Measurements from ENCODE around the gene CDC42EP3.

CDC42EP3 gene

DNA sequence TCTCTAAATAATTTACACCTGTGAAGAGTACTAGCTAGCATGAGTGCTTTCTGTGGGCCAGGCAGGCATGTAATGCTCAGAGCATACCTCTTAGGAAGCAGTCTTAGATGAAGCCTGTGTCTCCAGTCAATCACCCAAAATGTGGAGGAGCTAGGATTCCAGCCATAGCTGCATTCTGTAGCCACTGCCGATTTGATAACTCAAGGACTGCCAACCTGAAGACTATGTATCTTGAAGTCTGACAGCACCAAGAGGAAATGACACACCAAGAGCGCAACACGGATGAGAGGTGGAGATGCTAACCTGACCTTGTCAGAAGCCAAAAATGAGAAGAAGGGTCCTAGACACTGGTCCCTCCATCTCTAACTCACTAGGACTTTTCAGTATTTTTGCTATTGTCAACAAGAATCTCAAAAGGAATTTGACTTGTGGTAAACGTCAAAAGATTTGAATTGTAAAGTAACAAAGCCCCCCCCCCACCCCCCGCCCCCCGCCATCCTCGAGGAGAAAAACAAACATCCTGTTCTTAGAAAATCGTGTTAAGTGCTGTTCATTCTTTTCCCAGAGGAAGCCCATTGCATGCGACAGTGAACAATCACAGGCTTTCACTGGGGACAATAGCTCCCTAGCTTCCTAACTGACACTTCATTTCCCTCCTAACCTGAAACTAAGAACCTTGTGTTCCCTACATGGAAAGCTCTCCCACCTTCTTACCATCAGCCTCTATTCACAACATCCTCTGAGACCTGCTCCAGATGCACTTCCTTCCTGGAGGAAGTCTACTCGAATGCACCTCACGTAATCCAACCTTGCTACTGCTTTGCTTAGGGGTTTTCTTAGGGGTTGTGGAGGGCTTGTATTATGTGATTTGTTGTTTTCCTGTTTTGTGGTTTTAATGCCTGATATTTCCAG is 14.7 kb downstream of the CDC42EP3 start:
- DNase-seq: no peak

- no peak for DNase-seq
These were observed 16.3 kb downstream of the CDC42EP3 start for GRCh38 chr2:37654932-37655841.

- DNase-seq: no peak
These were observed 17.0 kb downstream of the CDC42EP3 start for GRCh38 chr2:37654419-37654818.

DNA sequence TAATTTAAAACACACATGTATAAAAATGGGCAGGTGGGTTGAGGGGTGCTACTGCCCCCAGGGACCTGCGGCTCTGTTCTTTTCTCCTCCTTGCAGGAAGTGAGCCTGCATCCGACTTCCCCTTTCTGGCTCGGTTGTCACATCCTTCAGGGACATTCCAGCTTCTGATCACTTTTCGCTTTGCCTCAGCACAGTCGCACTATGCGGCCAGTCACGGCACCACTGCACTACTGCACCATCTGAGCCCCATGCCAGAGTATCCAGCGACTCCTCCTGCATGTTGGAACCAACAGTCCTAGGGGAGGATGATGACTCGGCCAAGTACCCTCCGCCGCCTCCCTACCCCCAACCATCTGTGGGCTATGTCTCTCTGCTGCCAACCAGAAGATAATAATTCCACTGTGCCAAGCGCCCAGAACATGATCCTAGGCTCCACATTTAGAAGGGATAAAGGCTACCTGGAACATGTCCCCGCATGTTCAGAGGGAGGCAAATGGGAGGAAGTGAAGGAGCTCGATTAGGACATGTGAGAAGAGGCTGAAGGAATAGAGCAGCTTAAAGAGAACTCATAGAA is 17.6 kb downstream of the CDC42EP3 start:
- peak; percentile 61 to 85 for DNase-seq

DNA sequence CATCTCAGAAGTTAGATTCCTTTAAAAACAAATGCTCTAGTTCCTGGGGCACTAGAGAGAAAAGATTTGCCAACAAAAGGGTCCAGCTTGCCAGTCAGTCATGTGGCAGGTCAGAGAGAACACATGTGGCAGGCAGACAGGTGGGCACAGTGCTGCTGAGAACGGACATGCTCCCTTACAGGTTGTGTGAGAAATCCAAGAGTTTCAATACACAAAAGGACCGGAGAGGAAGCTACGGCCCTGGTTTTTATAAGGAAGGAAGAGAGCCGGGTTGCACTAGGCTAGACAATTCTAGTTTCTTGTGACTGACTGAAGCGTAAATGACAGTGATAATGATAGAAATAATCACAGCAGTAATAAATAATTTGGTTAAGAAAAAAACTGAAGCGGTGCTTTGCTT is 18.3 kb downstream of the CDC42EP3 start:
- DNase-seq: peak; percentile 43

- DNase-seq: no peak
These were observed 19.2 kb downstream of the CDC42EP3 start for GRCh38 chr2:37652199-37652640.

DNA sequence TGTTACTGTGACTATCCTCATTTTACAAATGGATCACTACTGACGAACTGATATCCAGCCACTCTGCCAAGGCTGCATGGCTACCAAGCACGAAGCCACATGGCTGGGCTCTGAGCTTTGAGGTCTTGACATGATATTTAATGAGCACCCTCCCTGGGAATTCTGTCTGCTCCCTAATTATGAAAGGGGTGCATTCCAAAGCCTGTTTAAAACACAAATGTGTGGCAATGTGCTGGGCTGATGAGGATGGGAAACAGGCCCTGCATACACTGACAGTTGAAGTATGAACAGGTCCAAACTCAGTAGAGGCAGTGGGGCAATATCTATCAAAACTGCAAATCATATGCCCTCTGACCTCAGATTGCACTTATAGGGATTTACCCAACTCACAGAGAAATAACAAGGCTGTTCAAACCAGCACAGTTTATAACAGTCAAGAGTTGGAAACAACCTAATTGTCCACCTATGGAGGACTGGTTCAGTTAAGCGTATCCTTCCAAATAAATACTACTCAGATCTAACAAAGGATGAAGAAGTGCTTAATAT is 20.8 kb downstream of the CDC42EP3 start:
- no peak for DNase-seq

DNA sequence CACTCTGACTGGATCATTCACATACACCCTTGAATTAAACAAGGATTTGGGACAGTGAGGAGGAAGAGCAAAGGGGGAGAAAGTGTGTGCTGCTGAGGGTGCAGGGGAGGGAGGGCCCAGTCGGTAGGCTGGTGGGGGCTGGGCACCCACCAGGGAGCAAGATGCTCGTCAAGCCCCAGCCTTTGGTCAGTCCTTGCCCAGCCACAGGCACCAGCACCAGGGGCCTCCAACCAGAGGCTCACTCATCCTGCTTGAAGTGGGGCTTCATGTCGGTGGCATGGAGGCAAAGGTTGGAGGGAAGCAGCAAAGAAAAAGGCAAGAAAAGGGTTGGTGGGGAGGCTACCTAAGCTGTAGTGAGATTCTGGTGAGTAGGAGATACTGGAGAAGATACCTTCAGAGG is 21.9 kb downstream of the CDC42EP3 start:
- no peak for DNase-seq

GRCh38 chr2:37648331-37649011 is 23.0 kb downstream of the CDC42EP3 start:
- peak; percentile 67 to 68 for DNase-seq

DNA sequence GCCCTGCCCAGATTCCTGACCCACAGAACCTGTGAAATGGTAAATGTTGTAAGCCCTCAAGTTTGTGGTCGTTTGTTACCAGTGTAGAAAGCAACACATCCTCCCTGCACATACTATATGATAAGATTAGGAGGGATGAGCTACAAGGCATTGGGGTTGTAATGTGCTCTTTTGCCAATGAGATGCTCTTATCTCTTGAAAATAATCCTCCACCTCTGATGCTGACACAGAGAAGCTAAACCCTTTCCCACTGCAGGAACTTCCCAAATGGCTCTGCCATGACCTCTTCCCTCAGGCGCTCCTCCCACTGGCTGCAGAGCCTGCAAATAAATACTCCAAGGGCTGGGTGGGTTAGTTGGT is 23.5 kb downstream of the CDC42EP3 start:
- no peak for DNase-seq

GRCh38 chr2:37645836-37646235 is 25.6 kb downstream of the CDC42EP3 start:
- DNase-seq: no peak

DNA sequence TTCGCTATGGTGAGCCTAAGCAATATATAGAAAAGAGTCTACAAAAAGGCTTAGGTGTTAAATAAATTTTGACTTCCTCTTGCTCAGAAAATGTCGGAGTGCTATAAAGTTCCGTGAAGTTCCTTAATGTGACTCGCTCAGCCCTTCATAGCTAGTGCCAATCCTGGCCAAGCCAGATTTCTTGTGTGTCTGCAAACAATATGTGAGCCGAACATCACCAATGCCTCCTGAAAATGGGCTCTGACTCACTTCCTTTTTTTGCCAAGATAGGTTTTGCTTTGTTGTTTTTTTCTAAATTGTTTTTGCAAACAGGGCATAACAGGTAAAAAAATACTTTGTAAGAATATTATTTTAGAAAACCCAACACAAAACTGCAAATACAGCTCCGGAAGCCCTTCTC is 26.1 kb downstream of the CDC42EP3 start:
- DNase-seq: peak; percentile 48 to 55

GRCh38 chr2:37644191-37644590 is 27.3 kb downstream of the CDC42EP3 start:
- DNase-seq: no peak

- DNase-seq: no peak
These were observed 27.7 kb downstream of the CDC42EP3 start for GRCh38 chr2:37643730-37644078.

- peak; percentile 25 to 26 for DNase-seq
These were observed 28.3 kb downstream of the CDC42EP3 start for GRCh38 chr2:37642907-37643729.

DNA sequence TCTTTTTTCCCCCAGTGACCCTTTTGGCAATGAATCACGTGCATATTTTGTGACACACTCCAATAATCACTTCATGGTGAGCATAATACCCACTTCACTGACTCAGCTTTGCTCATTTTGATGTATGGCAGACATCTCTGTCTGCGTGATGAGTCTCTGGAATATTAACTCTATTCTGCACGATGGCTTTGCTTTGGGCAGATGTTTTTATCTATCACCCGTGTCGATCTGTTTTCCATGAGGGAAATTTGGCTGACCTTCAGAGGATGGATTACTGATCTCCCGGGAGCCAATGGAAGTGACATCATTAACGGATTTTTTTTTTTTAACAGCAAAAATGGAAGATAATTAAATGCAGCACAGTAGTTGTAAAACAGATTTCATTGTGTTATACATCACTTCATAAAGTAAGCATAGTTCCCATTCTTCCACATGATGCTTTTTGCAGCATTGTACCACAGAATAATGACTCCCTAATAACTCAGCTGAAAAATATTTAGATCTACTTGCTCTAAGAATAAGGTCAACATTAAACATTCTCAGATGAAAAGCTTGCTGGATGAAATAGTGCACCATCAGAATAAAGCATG is 29.8 kb downstream of the CDC42EP3 start:
- DNase-seq: no peak

DNA sequence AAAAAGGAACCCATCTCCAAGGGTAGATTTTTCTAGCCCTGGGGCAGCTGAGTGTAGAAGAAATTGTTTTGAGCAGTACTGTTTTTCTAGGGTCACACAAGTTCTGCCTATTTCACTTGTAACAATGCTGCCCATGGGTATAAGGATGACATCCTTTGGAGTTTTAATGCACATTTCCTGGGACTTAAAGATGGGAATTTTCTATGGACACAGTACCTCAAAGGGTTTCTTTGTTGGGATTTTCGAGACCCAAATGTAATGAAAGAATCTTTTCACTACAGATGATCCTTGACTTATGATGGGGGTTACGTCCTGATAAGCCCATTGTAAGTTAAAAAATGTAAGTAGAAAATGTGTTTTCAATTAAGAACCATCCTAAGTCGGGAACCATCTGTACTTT is 31.8 kb downstream of the CDC42EP3 start:
- no peak for DNase-seq

DNA sequence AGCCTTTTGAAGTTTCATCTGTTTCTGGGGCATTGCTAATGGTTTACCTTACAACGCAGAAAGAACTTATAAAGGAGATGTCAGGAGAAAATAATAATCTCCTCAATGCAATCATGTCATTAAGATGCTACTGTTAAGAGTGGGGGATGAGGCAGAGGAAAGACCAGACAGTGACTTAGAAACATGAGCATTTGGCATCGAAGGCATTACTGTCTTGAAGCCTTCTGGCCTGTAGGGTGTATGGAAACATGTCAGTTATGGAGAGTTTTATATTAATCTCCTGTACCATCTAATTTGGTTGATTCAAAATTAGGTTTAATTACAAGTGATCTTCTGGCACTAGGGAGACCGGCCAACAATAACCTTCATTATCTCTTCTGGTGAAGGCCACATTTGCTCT is 32.5 kb downstream of the CDC42EP3 start:
- DNase-seq: no peak

DNA sequence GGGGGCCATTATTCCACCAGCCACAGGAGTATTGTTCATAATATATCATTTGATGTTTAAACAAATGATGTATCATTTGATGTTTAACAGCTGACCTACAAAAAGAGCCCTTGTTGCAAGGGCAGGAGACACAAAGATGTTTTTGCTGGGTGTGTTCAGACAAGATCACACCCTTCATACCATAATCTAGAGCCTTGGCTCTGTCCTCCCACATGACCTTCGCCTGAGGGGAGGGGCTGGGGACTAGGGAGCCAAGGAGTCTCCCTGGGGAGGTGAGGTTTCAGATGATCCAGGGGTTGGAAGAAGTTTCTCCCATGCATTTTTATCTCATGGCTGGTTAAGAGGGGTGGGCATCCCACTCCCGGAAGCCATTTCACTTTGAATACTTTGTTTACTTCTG is 33.5 kb downstream of the CDC42EP3 start:
- DNase-seq: no peak

DNA sequence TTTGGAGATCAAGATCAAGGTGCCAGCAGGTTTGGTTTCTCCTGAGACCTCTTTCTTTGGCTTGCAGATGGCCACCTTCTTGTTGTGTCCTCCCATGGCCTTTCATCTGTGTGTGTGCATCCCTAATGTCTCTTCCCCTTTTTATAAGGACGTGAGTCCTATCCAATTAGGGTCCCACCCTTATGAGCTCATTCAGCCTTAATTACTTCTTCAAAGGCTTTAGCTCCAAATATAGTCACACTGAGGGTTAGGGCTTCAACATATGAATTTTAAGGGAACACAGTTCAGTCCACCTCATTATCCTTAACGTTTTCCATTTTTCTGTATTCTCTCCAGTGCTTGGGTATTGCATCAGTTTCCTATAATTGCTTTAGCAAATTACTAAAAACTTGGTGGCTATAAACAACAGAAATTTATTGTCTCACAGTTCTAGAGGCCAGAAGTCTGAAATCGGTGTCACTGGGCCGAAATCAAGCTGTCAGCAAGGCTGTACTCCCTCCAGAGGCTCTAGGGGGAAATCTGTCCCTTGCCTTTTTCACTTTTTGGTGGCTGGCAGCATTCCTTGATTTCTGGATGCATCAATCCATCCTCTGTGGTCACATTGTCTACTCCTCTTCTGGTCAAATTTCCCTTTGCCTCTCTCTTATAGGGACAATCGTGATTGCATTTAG is 34.1 kb downstream of the CDC42EP3 start:
- DNase-seq: peak; percentile 35 to 43

All from inflammatory macrophage (primary cell).